ENCODE results near the gene MAP3K14.
A peak's percentile ranks its signal among the peaks of the same experiment; 100 is the strongest.
"Not testable (repeated sequence)": the region's sequence is repeated elsewhere in the genome, so short reads cannot be mapped to it uniquely, and the experiment has no call there.

MAP3K14 gene

DNA sequence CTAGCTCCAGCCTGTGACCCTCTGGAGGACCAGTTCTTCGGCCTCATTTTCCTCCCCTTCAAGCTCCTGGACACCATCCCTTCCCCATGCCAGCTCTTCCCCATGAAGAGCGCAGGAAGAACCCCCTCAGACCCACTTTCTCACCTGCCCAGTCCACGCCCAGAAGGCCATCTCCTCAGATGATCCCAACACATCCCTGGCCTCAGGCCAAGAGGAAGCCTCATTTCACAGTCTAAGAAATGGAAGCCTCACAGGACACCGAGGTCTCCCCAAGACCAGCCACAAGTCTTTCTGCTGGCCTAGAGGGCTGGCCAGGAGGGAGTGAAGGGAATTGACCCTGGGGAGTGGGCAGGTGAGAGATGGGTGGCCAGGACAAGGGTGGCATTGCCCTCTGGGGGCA is 62.9 kb downstream of the MAP3K14 start:
- no peak for DNase-seq

DNA sequence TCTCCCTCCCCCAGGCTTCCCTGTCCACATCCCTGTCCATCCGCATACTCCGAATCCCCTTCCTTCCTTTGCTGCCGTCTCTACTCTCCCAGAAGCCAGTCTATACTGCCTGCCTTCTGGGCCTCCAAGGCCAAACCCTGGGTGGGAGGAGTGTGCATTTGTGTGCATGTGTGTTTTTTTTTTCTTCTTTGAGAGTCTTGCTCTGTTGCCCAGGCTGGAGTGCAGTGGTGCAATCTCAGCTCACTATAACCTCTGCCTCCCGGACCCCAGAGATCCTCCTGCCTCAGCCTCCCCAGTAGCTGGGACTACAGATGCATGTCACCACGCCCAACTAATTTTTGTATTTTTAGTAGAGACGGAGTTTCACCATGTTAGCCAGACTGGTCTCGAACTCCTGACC is 63.6 kb downstream of the MAP3K14 start:
- not testable (repeated sequence) for DNase-seq

DNA sequence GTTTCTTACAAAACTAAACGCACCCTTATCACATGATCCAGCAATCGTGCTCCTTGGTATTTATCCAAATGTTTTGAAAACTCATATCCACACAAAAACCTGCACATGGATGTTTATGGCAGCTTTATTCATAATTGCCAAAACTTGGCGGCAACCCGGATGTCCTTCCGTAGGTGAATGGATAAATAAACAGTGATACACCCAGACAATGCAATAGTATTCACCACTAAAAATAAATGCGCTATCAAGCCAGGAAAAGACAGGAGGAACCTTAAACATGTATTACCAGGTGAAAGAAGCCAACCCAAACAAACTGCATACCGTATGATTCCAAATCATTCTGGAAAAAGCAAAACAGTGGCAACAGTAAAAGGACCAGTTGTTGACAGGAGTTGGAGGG is 64.9 kb downstream of the MAP3K14 start:
- no peak for DNase-seq

DNA sequence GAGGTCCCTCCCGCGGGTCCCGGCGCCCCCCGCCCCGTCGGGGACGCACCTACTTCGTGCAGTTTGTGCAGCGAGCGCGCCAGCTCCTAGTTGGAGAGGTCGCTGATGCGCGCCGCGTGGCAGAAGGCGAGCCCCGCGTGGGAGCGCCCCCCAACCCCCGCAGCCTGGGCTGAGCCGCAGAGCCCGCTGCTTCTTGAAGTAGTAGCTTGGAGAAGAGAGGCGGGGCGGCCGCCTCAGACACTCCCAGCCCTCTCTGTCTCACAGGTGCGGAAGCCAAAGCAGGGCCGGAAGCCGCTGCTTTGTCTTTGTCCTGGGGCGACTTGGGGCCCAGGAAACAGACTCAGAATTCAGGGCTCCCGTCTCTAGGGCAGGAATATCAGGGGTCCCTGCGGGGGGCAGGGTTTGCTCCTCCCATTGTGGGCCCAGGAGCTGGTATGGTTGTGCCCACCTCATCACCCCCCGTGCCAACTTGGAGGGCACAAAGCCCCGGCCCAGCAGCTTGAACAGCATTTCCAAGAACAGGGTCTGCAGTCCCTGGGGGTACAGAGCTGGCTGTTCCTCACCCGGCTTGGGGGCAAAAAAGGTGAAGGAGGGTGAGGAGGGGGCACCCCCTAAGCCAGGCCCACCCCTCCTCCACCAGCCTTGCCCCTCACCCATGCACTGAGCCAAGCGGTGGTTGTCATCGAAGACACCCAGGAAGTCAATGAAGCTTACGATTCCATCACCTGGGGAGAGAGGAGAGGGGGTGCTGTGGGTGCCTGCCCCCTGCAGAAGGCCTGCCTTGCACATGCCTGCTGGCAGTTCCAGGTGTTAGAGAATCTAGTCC is 68.5 kb downstream of the MAP3K14 start:
- DNase-seq = peak; percentile 31 to 33

DNA sequence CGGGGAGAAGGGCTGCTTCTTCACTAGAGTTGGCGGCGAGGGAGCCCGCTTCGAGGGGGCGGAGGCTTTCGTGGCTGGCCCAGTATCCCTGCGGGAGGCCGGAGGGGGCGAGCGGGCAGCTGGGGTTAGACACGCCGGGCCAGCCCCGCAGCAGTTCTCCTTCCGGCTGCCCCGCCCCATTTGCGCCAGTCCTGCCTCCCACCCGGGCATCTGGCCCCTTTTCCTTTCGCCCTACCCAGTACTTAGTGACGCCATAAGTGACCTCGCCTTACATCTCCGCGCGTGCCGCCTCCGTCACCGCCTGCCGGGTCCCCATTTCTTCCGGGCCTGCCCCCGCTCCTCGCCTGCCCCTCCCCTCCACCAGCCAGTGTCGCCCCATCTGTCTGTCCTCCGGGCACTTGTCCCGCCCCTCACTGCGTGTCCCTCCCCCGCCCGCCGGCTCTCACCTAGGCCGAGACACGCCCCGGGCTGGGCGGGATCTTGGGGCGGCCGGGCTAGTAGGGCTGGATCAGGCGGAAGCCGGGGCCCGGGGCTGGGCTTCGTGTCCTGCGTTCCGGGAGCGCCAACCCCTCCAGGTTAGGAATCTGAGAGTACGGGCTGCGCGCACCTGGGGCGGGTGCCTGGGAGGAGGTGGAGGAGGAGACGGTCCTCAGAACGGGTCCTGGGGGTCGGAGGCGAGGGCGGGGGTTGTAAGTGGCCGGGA is 69.2 kb downstream of the MAP3K14 start:
- DNase-seq = peak; percentile 83 to 84

DNA sequence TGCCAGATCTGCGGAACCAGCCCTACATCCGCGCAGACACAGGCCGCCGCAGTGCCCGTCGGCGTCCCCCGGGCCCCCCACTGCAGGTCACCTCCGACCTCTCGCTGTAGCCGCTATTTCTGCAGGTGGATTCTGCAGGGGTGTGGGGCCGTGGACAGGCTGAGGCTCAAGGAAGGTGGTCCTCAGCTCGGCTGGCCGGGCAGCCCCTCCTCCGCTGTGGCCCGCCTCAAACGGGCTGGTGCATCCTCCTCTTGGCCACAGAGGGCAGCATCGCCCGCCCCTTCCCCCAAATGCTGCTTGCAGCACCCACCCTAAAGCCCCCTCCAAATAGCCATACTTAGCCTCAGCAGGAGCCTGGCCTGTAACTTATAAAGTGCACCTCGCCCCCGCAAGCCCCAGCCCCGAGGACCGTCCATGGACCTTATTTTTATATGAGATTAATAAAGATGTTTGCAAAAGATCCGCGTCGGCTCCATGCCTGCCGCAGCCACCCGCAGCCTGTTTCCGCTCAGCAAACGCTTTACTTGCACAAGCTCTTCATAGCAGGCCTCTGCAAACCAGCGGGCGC is 69.9 kb downstream of the MAP3K14 start:
- peak in 1 of 2 experiments; percentile 78 for DNase-seq

DNA sequence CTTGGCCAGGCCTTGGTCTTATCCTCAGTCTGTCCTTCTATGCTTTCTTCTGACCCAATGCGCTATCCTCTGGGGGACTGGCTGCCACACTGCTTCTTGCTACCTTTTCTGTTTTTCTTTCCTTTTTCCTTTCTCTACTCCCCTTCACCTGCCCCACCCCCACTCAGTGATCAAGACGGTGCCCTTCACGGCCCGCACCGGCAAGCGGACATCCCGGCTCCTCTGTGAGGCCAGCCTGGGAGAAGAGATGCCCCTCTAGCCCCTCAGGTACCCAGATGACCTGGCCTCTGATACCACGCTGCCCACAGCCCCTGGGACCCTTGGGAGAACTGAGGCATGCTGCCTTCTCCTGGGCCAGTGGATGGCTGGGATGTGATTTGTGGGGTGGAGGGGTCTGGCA is 70.5 kb downstream of the MAP3K14 start:
- DNase-seq = no peak

DNA sequence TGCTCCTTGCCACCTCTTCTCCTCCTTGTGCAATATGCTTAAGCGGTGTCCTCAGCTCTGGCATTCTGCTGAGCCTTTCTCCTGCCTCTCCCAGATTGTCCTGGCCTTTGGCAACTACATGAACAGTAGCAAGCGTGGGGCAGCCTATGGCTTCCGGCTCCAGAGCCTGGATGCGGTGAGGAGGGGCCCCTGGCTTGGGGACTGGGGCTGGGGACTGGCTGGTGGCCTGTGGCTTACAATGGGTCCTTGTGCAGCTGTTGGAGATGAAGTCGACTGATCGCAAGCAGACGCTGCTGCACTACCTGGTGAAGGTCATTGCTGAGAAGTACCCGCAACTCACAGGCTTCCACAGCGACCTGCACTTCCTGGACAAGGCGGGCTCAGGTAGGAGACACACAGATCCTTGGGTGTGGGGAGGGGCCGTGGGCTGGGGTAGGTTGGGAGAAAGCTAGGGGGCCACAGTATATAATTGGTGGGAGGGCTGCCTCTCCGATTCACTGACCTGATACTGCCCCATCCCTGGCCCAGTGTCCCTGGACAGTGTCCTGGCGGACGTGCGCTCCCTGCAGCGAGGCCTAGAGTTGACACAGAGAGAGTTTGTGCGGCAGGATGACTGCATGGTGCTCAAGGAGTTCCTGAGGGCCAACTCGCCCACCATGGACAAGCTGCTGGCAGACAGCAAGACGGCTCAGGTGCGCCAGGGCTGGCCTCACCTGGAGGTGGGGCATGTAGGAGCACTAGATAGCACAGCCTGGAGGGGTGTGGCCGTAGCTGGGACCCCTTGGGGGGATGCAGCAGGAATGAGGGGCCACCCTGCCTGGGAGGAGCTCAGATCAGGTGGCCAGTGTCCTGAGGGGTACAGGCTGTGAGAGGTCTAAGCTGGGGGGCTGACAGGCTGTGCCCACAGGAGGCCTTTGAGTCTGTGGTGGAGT is 71.8 kb downstream of the MAP3K14 start:
- no peak for DNase-seq

DNA sequence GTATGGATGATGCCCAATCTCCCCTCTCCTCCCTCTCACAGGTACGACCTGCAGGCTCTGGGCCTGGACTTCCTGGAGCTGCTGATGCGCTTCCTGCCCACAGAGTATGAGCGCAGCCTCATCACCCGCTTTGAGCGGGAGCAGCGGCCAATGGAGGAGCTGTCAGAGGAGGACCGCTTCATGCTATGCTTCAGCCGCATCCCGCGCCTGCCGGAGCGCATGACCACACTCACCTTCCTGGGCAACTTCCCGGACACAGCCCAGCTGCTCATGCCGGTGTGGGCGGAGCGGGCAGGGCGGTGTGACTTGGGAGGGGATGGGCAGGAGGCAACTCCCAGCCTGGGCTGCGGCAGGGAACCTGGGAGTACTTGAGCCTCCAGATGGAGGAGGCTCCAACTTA is 73.1 kb downstream of the MAP3K14 start:
- DNase-seq = no peak

DNA sequence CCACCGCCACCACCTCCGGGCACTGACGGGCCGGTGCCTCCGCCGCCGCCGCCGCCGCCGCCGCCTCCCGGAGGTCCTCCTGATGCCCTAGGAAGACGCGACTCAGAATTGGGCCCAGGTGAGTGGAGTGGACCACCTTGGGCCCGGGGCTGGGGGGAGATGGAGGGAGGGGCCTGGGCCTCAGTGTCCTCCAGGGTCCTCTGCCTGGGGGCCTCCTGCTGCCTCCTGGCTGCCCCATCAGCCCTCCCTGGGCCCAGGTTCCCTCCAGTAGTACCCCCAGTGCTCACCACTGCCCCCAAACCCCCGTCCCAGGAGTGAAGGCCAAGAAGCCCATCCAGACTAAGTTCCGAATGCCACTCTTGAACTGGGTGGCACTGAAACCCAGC is 74.8 kb downstream of the MAP3K14 start:
- no peak for DNase-seq

DNA sequence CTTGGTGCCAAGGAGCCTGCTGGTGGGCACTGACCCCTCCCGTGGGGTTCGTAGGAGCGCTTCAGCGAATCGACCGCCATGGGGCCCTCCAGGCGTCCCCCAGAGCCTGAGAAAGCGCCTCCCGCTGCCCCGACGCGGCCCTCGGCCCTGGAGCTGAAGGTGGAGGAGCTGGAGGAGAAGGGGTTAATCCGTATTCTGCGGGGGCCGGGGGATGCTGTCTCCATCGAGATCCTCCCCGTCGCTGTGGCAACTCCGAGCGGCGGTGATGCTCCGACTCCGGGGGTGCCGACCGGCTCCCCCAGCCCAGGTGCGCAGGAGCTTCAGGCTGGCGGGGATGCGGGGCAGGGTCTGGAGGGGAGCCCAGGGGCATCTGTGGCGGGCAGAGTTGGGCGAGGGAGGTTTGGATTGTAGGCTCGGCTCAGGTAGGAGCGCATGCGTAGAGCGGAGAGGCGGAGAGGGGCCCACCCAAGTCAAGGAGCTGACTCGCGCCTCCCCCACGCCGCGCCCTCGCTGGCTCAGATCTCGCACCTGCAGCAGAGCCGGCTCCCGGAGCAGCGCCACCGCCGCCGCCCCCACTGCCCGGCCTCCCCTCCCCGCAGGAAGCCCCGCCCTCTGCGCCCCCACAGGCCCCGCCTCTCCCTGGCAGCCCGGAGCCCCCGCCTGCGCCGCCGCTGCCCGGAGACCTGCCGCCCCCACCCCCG is 75.3 kb downstream of the MAP3K14 start:
- DNase-seq = no peak

DNA sequence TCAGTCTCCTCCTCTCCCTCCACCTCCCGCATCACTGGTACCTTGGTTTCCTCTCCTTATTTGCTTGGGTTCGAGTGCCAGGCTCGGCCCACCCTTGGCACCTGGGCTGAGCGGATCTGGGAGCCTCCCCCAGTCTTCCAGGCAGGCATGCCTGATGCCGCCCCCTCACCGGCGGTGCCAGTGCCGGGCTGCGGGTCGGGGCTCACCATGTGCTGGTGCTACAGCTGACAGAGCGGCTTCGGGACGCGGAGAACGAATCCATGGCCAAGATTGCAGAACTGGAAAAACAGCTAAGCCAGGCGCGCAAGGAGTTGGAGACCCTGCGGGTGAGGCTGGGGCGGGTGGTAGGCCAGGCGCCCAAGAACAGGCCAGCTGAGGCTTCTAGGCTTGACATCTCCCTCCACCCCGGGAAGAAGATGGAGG is 75.9 kb downstream of the MAP3K14 start:
- no peak for DNase-seq

DNA sequence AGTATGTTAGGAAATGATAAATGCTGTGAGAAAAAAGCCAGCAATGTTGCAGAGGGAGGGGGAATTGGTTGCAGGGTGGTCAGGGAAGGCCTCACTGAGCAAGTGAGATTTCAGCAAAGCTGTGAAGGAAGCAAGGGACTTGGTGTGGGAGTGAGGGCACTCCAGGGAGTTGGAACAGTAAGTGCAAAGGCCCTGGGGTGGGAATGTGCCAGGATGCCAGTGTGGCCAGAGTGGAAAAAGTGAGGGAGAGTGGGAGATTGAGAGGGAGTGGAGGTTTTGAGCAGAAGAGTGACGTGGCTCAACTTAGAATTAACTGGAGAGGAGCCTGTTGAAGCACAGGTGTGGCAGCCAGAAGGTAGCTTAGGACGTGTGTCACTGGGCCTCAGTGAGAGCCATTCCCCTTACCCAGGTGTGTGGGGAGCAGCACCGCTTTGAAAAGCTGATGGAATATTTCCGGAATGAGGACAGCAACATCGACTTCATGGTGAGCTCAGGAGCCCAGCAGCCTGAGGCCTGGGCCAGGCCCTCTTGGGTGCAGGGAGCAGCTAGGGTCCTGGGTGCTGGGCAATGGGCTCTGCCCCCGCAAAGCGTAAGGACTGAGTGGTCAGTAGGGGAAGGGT is 78.6 kb downstream of the MAP3K14 start:
- no peak for DNase-seq

DNA sequence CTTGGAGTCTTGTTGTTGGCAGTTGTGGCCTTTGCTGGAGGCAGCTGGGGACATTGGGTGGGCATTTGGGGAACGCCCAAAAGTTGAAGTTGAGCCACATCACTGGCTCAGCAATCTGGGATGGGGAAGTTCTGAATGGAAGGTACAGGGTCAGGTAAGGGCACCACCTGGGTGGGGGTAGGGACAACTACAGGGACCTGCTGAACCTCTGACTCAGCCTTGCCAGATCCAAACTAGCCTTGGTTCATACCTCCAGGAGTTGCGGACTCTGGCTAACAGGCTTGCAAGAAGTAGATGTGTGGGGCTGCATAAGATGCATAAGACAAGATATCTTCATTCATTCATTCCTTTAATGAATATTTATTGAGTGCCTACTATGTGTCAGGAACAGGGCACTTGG is 79.1 kb downstream of the MAP3K14 start:
- DNase-seq = no peak

DNA sequence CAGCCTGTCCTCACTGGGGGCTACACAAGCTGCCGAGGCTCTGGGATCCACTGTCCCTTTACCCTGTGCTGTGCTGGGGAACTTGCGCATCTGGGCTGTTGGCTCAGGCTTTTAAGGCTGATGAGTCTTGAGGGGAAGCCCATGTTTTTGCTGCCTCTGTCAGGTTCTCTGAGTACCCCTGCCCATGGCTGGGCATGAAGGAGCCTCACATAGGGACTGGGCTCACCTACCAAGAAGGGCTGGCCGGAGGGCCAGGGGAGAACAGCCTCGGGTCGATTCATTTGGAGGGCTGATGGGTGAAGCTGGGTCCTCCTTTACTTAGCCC is 80.6 kb downstream of the MAP3K14 start:
- no peak for DNase-seq

DNA sequence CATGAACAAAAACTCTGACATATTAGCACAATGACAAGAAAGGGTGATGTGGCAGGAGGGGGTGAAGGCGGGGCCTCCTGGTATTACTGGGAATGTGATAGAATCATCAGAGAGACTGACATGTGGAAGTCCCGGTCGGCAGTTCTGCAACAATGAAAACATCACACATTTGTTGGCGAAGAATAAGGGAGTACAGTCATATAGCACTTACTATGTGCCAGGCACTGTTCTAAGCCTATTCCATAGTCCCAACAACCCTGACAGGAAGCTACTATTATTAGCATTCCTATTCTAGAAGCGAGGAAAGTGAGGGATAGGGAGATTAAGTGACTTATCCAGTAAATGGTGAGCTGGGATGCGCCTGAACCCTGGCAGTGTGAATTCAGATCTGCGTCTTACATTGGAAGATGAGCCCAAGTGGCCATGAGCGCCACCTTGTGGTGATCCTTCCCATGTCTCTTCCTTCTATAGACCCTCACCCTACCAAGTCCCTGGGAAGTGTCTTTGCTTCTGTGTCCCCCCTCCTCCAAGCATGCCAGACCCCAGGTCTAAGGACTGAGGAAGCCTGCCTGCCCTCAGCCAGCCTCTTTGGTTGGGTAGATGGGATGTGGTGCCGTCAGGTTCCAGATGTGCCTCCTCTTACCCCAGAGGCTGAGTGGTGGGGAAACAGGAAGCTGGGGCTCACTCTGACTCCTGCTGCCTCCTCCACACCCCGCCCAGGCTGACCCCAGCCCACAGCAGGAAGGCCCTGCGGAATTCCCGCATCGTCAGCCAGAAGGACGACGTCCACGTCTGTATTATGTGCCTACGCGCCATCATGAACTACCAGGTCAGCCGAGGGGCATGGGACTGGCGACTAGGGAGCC is 81.2 kb downstream of the MAP3K14 start:
- peak; percentile 70 to 85 for DNase-seq

DNA sequence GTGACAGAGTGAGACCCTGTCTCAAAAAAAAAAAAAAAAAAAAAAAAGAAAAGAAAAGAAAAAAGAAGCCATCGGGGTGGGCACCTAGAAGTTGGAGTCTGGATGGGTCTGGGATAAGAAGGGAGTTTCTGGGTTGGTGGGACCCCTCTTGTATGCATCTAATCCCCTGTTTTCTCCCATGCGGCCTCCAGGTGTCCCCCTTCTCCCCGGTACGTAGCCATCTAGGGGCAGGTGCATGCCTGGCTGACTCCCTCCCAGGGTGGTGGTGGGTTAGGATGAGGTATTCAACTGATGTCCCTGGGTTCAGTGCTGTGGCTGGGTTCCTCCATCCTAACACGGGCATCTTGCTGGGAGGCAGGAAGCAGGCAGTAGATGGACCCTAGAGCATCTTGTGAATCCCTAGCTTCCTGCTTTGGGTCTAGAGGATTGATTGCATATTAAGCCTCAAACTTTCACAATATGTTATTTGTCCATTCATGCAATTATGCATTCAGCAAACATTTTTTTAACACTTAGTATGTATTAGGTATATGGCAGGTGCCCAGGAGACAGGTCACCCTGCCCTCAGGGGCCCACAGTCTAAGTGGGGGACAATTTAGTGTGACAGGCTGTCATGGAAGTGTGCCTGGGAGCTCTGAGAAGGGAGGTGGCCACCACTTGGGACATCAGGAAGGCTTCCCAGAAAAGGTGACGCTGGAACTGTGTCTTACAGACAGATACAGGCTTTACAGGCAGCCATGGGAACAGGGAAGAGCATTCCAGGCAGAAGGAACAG is 82.0 kb downstream of the MAP3K14 start:
- peak in 1 of 2 experiments; percentile 50 for DNase-seq

DNA sequence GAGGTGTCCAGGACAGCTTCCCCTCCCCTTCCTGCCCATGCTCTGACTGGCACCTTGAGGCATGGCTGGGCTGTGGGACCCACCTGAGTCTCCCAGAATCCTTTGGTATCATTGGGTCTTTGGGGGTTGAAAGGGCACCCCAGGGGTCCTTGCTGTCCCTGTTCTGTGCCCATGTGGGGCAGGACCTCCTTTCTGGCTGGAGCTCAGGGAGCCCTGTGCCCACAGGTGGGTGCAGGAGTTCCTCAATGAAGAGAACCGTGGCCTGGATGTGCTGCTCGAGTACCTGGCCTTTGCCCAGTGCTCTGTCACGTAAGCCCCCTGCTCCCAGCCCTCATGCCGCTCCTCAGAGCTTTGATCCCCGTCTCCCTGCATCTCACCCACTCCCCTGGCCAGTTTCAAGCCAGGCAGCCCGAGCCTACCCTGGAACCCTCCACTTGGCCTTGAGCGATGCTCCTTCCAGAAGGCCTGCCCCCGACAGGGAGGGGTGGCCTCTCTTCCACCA is 83.3 kb downstream of the MAP3K14 start:
- DNase-seq = no peak

DNA sequence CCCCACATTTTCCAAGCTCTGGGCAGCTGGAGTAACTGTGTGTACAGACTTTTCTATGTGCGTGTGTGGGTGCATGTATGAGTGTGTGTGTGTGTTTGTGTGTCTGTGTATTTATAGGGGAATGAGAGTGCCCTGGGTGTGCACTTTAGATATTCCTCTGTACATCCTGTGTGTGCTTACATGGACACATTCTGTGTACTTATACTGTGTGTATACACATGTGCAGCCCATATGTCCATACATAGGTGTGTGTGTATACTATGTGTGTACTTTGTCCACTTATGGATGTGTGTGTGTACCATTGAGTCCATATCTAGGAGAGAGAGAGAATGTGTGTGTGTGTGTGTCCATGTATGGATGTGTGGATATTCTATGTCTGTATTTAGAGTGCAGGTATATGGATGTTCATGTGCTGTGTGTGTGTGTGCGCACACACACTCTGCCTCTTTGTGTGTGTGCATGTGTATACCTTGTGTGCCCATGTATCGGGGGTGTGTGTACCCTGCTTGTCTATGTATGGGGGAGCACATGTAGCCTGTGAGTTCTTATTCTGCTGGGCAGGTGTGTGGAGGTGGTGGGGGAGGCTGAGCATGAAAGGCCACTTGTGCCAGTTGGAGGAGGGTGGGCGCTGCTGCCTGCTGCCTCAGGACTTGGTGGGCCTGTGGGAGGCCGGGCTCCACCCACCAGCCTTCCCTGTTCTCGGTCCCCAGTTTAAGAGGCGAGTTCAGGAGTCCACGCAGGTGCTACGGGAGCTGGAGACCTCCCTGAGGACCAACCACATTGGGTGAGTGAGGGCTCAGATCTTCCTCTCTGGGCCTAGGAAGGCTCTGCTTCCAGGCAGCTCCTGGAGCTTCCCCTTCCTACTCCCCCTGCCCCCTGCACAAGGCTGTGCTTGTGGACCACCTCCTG is 84.1 kb downstream of the MAP3K14 start:
- DNase-seq = no peak
